Ishikawa (cell line): ENCODE measurements around the gene POLDIP2.

ENCODE experiments used
- EP300 ChIP-seq: IDR thresholded peaks from 2 replicates; pipeline ENCODE4 v1.6.1; 2012; ENCODE audit warnings: borderline replicate concordance
- FOXM1 ChIP-seq: IDR thresholded peaks from 2 replicates; pipeline ENCODE4 v1.6.1; 2012; ENCODE audit warnings: low read depth, borderline replicate concordance
- NFIC ChIP-seq: IDR thresholded peaks from 2 replicates; pipeline ENCODE4 v1.6.1; 2012
- RAD21 ChIP-seq: IDR thresholded peaks from 2 replicates; pipeline ENCODE4 v1.6.1; 2012; ENCODE audit warnings: low read depth
- TAF1 ChIP-seq: IDR thresholded peaks from 2 replicates; pipeline ENCODE4 v1.6.1; 2012; ENCODE audit warnings: low read depth, mild to moderate bottlenecking
- TEAD4 ChIP-seq: IDR thresholded peaks from 2 replicates; pipeline ENCODE4 v1.6.1; 2012
- ZBTB7A ChIP-seq: IDR thresholded peaks from 2 replicates; pipeline ENCODE4 v1.6.1; 2012; ENCODE audit warnings: low read depth

DNA sequence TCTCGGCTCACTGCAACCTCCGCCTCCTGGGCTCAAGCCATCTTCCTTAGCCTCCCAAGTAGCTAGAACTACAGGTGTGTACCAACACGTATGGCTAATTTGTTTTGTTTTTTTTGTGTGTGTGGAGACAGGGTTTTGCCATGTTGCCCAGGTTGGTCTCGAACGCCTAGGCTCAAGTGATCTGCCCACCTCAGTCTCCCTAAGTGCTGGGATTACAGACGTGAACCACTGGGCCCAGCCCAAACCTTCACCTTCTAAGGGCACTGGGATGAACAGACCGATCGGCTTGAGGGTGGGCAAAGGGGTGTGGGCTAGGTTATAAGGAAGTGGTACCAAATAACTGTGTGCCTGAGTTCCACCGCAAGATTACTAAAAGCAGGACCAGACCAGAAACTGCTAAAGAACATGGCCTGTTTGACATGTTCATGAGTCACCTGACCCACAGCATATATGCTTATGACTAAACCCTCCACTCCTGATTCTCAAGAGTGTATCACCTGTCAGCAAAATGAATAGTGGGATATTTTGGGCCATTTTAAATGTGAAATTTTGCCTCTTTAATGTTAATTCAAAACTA, 30.2 kb downstream of the POLDIP2 start:
- TF ChIP-seq NFIC = no peak
- no peak for TF ChIP-seq TEAD4
- no peak for TF ChIP-seq RAD21
- TF ChIP-seq FOXM1 = no peak
- TF ChIP-seq TAF1 = no peak
- no peak for TF ChIP-seq ZBTB7A
- TF ChIP-seq EP300 = no peak
